Stomach (tissue), 9 donors: ENCODE measurements around the gene CFB. TPM values are rescaled to one million over a fixed set of nuclear protein-coding genes. Genes with fewer than 3 reads are reported as not detected.

Experiments
- DNase-seq, 2 donors: peaks; one replicate each; pipeline versions ENCODE4 v3.0.0 to v3.0.0-alpha.2; 2013 to 2019
- H3K27ac ChIP-seq, 5 donors: fragments of 200-600 bp in 4 of 5; sonication (generic) in 4 of 5; one replicate each; pipeline ENCODE4 v1.5.1; 2013 to 2019; ENCODE audit warnings: mild to moderate bottlenecking in 1 of 5, moderate library complexity in 1 of 5
- H3K27me3 ChIP-seq, 3 donors: fragments of 200-600 bp; sonication (generic); one replicate each; pipeline ENCODE4 v1.5.1; 2017 to 2019; ENCODE audit warnings: mixed run types in 1 of 3
- H3K36me3 ChIP-seq, 4 donors: fragments of 200-600 bp; sonication (generic); 1 replicate in 3 of 4; 2 replicates in 1 of 4; pipeline ENCODE4 v1.5.1; 2016 to 2019
- H3K4me1 ChIP-seq, 4 donors: fragments of 200-600 bp; sonication (generic); one replicate each; pipeline ENCODE4 v1.5.1; 2016 to 2019
- H3K4me3 ChIP-seq, 4 donors: fragments of 200-600 bp; sonication (generic) in 3 of 4; one replicate each; pipeline ENCODE4 v1.5.1; 2016 to 2019; ENCODE audit warnings: mild to moderate bottlenecking in 1 of 4
- H3K9me3 ChIP-seq, 4 donors: fragments of 200-600 bp; sonication (generic); one replicate each; pipeline ENCODE4 v1.5.1; 2016 to 2019
- CTCF ChIP-seq, 7 experiments: fragments of 450-650 bp in 4 of 7; fragments of 200-600 bp in 3 of 7; sonication (generic) in 3 of 7; IDR thresholded peaks; one replicate each; pipeline ENCODE4 v1.5.1; 2016 to 2019; ENCODE audit warnings: antibody characterized with exemption in 7 of 7, control low read depth in 2 of 7, mild to moderate bottlenecking in 1 of 7
- EP300 ChIP-seq: sonication (generic); formaldehyde crosslinking; IDR thresholded peaks from one replicate; pipeline ENCODE4 v1.6.1; 2017; ENCODE audit warnings: antibody characterized with exemption
- POLR2A ChIP-seq, 4 donors: fragments of 450-650 bp; IDR thresholded peaks; one replicate each; pipeline ENCODE4 v1.6.1; 2016; ENCODE audit warnings: antibody characterized with exemption in 4 of 4, control low read depth in 2 of 4, mild to moderate bottlenecking in 1 of 4, moderate library complexity in 1 of 4
- POLR2AphosphoS5 ChIP-seq, 3 donors: sonication (generic); formaldehyde crosslinking; IDR thresholded peaks; one replicate each; pipeline ENCODE4 v1.6.1; 2016; ENCODE audit warnings: antibody characterized with exemption in 3 of 3
- WGBS, 5 donors: extraction: QIAGEN DNeasy Blood & Tissue Kit in 3 of 5; methylation state at CpG; one replicate each; pipeline versions ENCODE4 v1.1.5 to v1.1.7; 2013 to 2018; 5-methylcytosine and 5-hydroxymethylcytosine counted together
- intact Hi-C: fragments of 100-400 bp; cut with DNase I; formaldehyde crosslinking; loops from one replicate; pipeline ENCODE4 v1.15.1; 2023; ENCODE audit warnings: low total_unique reads
- polyA plus RNA-seq, 3 donors: library from polyadenylated mRNA; stranded (reverse); fragments of 200-250 nt; gene quantifications; one replicate each; pipeline ENCODE4 v1.2.3, GENCODE V29; 2013
- total RNA-seq, 5 donors: library from RNA; depleted of rRNA; stranded (reverse); fragments of >200 nt; gene quantifications; one replicate each; pipeline versions ENCODE4 v1.1.0 to v1.2.3, GENCODE V29; 2014 to 2016
- donor health status: healthy with polysubstance abuse.
- donor health status: Bipolar disorder and iron deficiency.
- donor health status: healthy.

The CFB gene
- total and polyA plus RNA-seq, 8 donors: 8.4 to 316 (median 175) TPM

- Histone ChIP-seq H3K27me3 (no peaks in the 10 kb centered on the region), H3K36me3 (no peaks in the 10 kb centered on the region), H3K4me1 (peaks cover 8 to 37% (median 18%) of the 10 kb centered on the region in 4 donors), H3K9me3 (no peaks in the 10 kb centered on the region), H3K27ac (no peak overlapping the region), H3K4me3 (no peak overlapping the region)
- intact Hi-C loops: no loop called here
- TF ChIP-seq POLR2AphosphoS5 (IDR thresholded peaks at IDR 0.05): no peak
- TF ChIP-seq EP300: no peak
- no peak for TF ChIP-seq CTCF (IDR thresholded peaks at IDR 0.05)
- TF ChIP-seq POLR2A (IDR thresholded peaks at IDR 0.05): no peak
- 81 to 94% (median 89%) methylated on average over 3 of the region's 3 CpGs for WGBS, 5 donors
- DNase-seq: no peak
These were observed 2.2 kb upstream of the CFB start for GRCh38 chr6:31943742-31944141.

GRCh38 chr6:31945154-31945506, 765 bp upstream of the CFB start:
- Histone ChIP-seq H3K4me1 (peaks cover 8 to 37% (median 18%) of the 10 kb centered on the region in 4 donors), H3K27me3 (no peaks in the 10 kb centered on the region), H3K9me3 (no peaks in the 10 kb centered on the region), H3K4me3 (peak overlapping the region; percentile 11 to 48 (median 30)), H3K36me3 (peaks cover 0 to 11% (median 2%) of the 10 kb centered on the region in 4 donors), H3K27ac (peak overlapping the region; percentile 71 to 93 (median 86))
- TF ChIP-seq CTCF (IDR thresholded peaks at IDR 0.05): peak in 1 of 7 experiments; percentile 5
- TF ChIP-seq EP300: no peak
- DNase-seq: no peak
- intact Hi-C loops: no loop called here
- 43 to 60% (median 50%) methylated on average over 7 to 9 of the region's 9 CpGs for WGBS, 5 donors

- peak overlapping the region; percentile 71 to 93 (median 86) for H3K27ac ChIP-seq
These were observed 533 bp downstream of the CFB start for GRCh38 chr6:31946370-31946885.

GRCh38 chr6:31947070-31947675, 1.3 kb downstream of the CFB start:
- intact Hi-C loops: no loop called here
- DNase-seq: no peak
- Histone ChIP-seq H3K27ac (peak overlapping the region in 2 of 5 donors; percentile 86 to 91), H3K27me3 (no peaks in the 10 kb centered on the region), H3K4me3 (peak overlapping the region in 1 of 4 donors; percentile 48), H3K9me3 (no peaks in the 10 kb centered on the region), H3K4me1 (peaks cover 8 to 38% (median 18%) of the 10 kb centered on the region in 4 donors), H3K36me3 (peaks cover 0 to 31% (median 19%) of the 10 kb centered on the region in 4 donors)
- TF ChIP-seq CTCF (IDR thresholded peaks at IDR 0.05): no peak
- no peak for TF ChIP-seq POLR2AphosphoS5 (IDR thresholded peaks at IDR 0.05)
- TF ChIP-seq EP300: no peak
- no peak for TF ChIP-seq POLR2A (IDR thresholded peaks at IDR 0.05)
- WGBS, 5 donors: 84 to 93% (median 90%) methylated on average over 20 to 24 of the region's 24 CpGs

More at GRCh38 chr6:31946370-31946885, 533 bp downstream of the CFB start:
- Histone ChIP-seq H3K27me3 (no peaks in the 10 kb centered on the region), H3K9me3 (no peaks in the 10 kb centered on the region), H3K4me3 (peak overlapping the region; percentile 22 to 48 (median 30)), H3K4me1 (peaks cover 8 to 37% (median 18%) of the 10 kb centered on the region in 4 donors), H3K36me3 (peaks cover 0 to 24% (median 12%) of the 10 kb centered on the region in 4 donors)
- WGBS, 5 donors: 52 to 67% (median 62%) methylated on average over 10 to 11 of the region's 11 CpGs
- TF ChIP-seq EP300 (no peak), POLR2AphosphoS5 (IDR thresholded peaks at IDR 0.05) (no peak), CTCF (IDR thresholded peaks at IDR 0.05) (no peak), POLR2A (IDR thresholded peaks at IDR 0.05) (no peak)
- no peak for DNase-seq
- intact Hi-C loops: no loop called here
